C4-2B (cell line): Measurements from ENCODE around the gene CACNB2.

Experiments
- H3K27ac ChIP-seq: fragments of 450-650 bp; 2 replicates; pipeline ENCODE4 v1.5.1; 2017
- CTCF ChIP-seq: fragments of 450-650 bp; conservative IDR thresholded peaks from 2 replicates; pipeline ENCODE4 v1.5.1; 2017; ENCODE audit warnings: mild to moderate bottlenecking
- ZFX ChIP-seq: fragments of 450-650 bp; IDR thresholded peaks from 2 replicates; pipeline ENCODE4 v1.6.1; 2017

CACNB2 gene

GRCh38 chr10:18294633-18295032, 154.4 kb downstream of the CACNB2 start:
- TF ChIP-seq ZFX = no peak
- no peak for TF ChIP-seq CTCF
- no peak overlapping the region for H3K27ac ChIP-seq

GRCh38 chr10:18297659-18298058, 157.4 kb downstream of the CACNB2 start:
- H3K27ac ChIP-seq = no peak overlapping the region
- TF ChIP-seq ZFX = no peak
- TF ChIP-seq CTCF = no peak

- H3K27ac ChIP-seq = no peak overlapping the region
- no peak for TF ChIP-seq CTCF
These were observed 158.0 kb downstream of the CACNB2 start for GRCh38 chr10:18298256-18298655.

- H3K27ac ChIP-seq = no peak overlapping the region
- no peak for TF ChIP-seq ZFX
- TF ChIP-seq CTCF = no peak
These were observed 163.9 kb downstream of the CACNB2 start for GRCh38 chr10:18303851-18304801.

- H3K27ac ChIP-seq = no peak overlapping the region
- TF ChIP-seq CTCF (no peak), ZFX (no peak)
These were observed 165.8 kb downstream of the CACNB2 start for GRCh38 chr10:18306031-18306430.

- H3K27ac ChIP-seq = no peak overlapping the region
- no peak for TF ChIP-seq ZFX
- no peak for TF ChIP-seq CTCF
These were observed 168.4 kb downstream of the CACNB2 start for GRCh38 chr10:18308600-18308999.

- TF ChIP-seq CTCF (no peak), ZFX (no peak)
- no peak overlapping the region for H3K27ac ChIP-seq
These were observed 170.5 kb downstream of the CACNB2 start for GRCh38 chr10:18310761-18311160.
